ENCODE data around the gene TMEM212.

Gene TMEM212

DNA sequence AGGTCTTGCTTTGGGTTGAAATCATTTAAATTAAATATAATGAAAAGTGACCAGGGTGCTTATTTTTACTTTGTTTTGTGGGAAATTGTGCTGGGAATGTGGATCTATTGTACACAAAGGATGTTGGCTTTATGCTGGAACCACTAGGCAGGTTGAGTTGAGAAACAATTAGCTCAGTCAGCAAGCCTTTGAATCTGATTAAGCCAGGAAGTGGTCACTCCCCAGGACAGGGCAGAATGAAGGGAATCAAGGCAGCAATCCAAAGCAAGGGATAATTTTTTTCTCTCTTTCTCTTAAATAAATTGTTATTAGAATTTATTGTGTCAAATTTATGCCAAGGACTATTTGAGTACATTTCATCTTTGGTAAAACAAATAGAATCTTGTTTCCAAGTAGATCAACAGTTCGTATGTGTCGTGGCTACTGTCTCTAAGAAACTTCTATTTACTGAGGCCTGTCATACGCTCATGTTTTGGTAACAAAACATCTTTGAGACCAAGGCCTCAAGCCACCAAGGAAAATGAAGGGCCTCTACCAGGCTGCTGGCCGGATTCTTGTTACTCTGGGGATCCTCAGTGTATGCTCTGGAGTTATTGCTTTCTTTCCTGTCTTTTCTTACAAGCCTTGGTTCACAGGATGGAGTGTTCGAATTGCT, at the start of gene TMEM212:
Gene TMEM212 (plus strand): TSS at position 486 of the 655 bp plus-strand sequence. CDS start 35 bp downstream, at position 521.
- no peak for FAIRE-seq

DNA sequence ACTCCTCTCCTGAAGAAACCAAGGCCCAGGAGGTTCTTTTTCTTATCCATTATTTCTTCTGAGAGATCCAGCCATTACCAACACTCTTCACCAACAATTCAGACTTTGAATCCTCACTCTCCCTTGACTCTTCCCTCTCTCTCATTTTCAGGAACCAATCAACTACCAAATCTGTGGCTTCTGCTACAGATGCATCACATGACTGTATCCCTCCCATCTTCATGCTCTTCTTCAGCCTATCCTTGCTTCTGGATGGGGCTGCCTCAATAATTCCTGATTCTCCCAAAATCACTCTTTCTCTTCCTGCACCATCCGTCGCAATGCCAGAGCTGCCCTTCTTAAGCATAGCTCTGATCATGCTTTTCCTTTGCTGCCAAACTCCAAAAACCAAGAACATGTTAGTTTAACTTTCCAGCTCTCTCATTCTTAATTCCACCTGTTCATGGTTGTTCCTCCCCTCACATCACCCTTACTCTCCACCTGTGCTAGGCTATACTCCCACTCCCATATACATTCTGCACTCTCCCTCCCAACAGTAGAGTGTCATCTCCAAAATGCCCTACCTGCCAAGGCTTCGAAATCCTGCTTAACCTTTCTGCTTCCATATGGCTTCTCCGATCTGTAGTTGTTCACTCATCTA, 46.4 kb upstream of the TMEM212 start:
- FAIRE-seq: no peak

DNA sequence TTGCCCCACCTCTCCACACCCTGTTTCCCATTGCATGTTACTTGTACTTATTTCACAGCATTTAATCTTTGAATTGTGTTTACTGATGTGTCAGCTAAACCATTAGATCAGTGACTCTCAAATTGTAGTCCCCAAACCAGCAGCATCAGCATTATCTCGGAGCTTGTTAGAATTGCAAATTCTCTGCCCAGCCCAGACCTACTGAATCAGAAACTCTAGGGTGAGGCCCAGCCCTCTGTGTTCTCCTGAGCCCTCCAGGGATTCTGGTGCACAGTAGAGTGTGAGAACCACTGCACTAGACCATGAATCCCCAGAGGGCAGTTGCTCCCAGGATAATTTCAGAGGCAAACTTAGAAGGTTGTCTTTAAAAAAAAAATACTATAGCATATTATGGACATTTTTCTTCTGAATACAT, 45.9 kb upstream of the TMEM212 start:
- FAIRE-seq: no peak

DNA sequence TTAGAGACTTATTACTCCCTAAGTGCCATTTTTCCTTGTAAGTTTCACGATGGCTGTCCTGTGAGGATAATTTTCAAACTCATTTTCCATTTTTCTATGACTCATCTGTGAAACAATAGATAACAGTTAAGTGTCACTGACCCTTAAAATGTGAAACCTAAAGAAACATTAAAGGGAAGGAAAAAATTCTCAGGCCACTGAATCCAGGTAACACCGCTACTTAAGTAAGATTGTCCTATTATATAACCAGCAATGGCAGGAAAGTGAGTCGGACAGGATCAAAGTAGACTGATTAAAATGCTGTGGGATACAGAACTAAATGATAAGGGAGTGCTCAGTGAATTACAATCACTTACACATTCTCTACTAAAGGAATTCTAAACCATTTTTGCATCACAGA, 45.3 kb upstream of the TMEM212 start:
- no peak for FAIRE-seq

DNA sequence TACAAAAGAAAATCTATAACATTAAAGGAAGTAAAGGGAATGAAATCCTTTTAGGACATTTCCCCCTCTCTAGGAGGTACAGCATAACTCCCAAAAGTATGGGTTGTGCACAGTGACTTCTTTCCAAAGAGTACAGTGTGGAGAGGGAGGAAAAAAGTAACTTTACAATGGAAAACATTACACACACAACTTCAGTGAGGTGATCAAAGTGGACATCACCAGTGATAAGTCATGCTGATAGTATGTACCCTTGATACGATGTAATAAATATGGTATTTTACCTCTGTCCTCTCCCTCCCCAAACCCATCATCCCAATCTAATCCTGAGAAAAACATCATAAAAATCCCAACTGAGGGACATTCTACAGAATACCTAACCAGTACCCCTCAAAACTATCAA, 43.6 kb upstream of the TMEM212 start:
- FAIRE-seq: no peak

GRCh38 chr3:171801738-171802589, 41.2 kb upstream of the TMEM212 start:
- no peak for FAIRE-seq

DNA sequence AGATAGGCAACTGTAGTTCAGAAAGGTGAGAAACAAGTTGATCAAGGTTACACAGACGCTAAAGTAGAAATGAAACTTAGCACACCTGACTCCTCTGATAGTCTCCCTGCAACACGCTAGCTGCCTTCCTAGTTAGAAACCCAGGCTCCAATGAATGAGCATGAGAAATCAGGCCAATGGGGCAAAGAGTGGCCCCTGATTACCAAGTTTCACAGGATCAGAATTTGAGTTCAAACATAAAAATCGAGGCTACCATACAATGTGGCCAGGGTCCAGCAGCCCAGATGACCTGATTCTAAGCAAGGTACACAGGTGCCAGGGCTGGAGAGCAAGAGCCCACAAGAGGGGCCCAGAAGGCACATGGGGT, 40.6 kb upstream of the TMEM212 start:
- no peak for FAIRE-seq

DNA sequence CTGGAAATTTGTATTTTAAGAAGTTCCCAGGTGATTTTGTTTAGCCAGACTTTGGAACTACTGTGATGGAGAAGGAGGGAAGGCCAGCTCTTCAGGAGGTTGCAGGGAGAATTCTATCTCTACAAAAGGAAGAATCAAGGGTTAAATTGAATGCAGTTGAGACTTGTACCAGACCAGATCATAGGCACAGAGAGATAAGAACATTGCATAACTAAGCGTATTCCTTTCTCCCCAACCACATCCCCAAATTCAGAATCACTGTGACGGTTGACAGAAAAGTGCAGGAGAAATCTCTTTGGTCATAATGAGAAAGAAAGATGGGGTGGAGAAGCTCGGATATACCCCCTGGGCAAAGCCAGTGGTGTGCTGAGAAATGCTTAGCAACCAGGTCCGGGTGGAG, 40.1 kb upstream of the TMEM212 start:
- FAIRE-seq: no peak

DNA sequence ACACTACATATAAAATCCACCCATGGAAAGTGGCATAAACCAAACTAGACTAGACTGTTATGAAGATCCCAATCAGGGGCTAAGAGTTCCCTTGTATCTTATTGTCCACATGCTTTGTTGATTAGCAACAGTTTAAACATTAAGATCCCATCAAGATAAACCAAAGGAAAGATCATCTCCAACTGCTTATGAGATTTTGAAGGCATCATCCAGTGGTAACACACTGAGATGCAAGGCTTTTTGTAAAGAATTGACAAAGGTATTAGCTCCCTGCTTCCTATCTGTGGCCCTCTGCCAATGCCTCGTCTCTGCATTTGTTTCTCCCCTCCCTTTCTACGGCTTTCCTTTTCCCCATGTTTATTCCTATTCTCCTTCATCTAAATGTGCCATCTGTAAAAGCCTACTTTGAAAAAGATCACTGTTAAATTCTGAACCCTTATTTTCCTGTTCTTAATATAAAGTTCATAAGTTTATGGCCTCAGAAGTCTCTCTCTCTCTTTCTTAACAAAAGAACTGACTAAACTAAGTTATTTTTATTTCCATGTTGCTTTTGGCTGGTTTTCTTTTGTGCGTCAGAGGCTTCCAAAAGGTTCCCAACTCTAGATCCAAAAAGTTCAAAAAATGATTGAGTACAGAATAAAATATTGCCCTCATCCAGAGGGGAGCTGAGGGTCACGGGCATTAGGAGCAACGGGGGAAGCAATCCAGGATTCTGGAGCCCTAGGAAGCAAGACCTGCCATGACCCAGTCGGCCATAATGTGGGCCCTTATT, 38.3 kb upstream of the TMEM212 start:
- FAIRE-seq: no peak

DNA sequence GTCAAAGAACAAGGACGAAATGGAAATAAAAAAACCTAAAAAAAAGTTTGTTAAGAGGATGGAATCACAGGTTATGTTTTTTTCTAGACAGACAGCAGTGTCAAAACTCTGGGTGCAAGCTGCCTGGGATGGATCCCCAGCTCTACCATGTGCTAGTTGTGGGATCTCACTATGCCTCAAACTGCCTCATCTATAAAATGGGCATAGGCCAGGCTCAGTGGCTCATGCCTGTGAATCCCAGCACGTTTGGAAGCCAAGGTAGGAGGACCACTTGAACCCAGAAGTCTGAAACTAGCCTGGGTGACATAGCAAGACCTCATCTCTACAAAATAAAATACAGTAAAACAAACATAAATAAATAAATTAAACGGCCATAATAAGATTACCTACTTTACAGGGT, 37.5 kb upstream of the TMEM212 start:
- no peak for FAIRE-seq

- FAIRE-seq: no peak
Observed at GRCh38 chr3:171806200-171807128, 36.7 kb upstream of the TMEM212 start.

DNA sequence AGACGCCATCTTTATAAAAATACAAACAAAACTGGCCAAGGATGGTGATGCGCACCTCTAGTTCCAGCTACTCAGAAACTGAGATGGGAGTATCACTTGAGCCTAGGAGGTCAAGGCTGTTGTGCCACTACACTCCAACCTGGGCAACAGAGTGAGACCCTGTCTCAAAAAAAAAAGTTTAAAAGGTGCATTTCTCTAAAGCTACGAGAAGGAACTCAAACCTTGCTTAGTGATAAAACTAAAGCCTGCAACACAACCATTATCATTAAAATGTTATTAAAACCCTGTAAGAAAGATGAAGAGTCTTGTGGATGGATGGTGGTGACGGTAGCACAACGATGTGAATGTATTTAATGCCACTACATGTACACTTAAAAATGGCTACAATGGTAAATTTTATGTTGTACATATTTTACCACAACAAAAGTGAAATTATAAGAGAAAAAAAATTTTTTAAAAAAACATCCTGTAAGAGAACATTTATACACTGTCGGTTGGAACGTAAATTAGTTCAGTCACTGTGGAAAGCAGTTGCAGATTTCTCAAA, 35.9 kb upstream of the TMEM212 start:
- no peak for FAIRE-seq

DNA sequence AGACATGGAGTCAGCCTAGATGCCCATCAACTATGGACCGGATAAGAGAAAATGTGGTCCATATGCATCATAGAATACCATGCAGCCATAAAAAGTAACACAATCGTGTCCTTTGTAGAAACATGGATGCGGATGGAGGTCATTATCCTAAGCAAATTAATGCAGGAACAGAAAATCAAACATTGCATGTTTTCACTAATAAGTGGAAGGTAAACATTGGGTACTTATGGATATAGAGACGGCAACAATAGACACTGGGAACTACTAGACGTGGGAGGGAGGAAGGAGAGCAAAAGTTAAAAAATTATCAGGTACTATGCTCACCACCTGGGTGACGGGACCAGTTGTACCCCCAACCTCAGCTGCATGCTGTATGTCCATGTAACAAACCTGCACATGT, 35.3 kb upstream of the TMEM212 start:
- FAIRE-seq: no peak

- no peak for FAIRE-seq
Observed at GRCh38 chr3:171809611-171809860, 33.6 kb upstream of the TMEM212 start.

GRCh38 chr3:171809861-171810628, 33.1 kb upstream of the TMEM212 start, which contains the start of gene PLD1:
Gene PLD1, minus strand, starts transcription at chr3:171810483. Its CDS starts 72,432 bp downstream, at chr3:171738051.
- FAIRE-seq: no peak

DNA sequence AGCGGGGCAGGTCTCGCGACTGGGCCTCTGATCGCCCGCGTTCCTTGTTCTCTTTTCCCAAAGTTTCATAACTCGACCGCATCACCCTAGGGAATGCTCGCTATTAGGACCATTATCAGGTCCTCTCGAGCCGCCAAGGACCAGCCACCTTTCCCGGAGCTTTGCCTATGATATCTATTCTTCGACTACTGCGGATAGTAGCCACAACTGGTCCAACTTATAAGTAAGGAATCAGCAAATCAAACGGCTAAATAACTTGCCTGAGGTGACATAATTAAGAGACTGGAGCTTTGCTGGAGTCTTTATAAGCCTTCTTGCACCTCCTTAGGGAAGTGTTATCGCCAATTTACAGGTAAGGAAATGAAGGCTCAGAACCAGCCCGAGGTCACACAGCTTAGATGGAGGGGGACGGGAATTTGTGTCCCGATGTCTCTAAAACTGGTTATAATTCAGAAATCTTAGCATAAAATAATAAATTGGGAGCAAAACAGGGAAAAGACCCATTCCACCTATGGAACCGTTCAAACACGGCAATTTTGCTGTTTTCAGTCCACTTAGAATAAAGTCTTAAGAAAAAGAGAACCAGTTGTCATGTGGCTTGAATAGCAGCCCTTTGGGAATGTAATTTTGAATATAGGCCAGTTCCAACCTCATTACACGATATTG, 32.4 kb upstream of the TMEM212 start:
- no peak for FAIRE-seq

- FAIRE-seq: no peak
Observed at GRCh38 chr3:171811295-171811912, 31.7 kb upstream of the TMEM212 start.

GRCh38 chr3:171811913-171812335, 31.2 kb upstream of the TMEM212 start:
- no peak for FAIRE-seq

DNA sequence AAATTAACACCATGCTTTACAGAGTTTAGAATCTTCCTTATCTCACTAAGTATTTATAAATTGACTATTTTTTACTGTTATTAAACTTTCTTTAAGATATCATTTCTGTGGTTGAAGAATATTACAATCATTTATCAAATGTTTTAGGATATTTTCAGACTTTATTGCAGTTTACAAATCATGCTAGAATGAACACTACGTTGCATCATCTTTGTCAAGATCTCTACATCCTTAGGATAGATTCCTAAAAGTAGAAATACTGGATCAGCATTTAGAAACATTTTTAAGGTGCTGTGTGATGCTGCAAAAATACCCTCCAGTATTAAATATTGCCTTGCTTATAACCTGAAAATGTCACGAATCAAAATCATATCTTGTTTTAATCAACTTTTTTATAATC, 30.3 kb upstream of the TMEM212 start:
- FAIRE-seq: no peak

All from A204.1 (cell line).